LNCaP clone FGC (cell line): ENCODE measurements around the gene USP15.

Experiments used
- DNase-seq: peaks from one replicate; pipeline ENCODE4 v3.0.0-alpha.2; 2011; ENCODE audit warnings: low read depth
- H3K4me3 ChIP-seq: 2 replicates; pipeline ENCODE4 v1.5.1; 2011; ENCODE audit warnings: mild to moderate bottlenecking, low read depth, low read length, control low read depth
- TF ChIP-seq, protein P1 (sequence below): IDR thresholded peaks from 2 replicates; pipeline ENCODE4 v1.5.1; 2012; ENCODE audit warnings: mild to moderate bottlenecking; ENCODE audit not compliant: control insufficient read depth, insufficient read depth; ENCODE audit errors: extremely low read depth

Gene USP15

DNA sequence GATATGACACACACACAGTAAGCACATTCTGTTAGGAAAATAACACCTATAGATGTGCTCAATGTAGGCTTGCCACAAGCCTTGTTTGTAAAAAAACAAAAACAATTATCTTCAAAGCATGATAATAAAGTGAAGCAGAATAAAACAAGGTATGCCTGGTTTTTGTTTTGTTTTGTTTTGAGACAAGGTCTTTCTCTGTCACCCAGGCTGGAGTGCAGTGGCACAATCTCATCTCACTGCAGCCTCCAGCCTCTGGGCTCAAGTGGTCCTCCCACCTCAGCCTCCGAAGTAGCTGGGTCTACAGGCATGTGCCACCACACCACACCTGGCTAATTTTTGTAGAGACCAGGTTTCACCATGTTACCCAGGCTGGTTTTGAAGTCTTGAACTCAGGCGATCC is 154.0 kb downstream of the USP15 start:
- no peak for DNase-seq
- no peak overlapping the region for H3K4me3 ChIP-seq
- TF ChIP-seq, protein P1, sequence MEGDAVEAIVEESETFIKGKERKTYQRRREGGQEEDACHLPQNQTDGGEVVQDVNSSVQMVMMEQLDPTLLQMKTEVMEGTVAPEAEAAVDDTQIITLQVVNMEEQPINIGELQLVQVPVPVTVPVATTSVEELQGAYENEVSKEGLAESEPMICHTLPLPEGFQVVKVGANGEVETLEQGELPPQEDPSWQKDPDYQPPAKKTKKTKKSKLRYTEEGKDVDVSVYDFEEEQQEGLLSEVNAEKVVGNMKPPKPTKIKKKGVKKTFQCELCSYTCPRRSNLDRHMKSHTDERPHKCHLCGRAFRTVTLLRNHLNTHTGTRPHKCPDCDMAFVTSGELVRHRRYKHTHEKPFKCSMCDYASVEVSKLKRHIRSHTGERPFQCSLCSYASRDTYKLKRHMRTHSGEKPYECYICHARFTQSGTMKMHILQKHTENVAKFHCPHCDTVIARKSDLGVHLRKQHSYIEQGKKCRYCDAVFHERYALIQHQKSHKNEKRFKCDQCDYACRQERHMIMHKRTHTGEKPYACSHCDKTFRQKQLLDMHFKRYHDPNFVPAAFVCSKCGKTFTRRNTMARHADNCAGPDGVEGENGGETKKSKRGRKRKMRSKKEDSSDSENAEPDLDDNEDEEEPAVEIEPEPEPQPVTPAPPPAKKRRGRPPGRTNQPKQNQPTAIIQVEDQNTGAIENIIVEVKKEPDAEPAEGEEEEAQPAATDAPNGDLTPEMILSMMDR, result no peak

DNA sequence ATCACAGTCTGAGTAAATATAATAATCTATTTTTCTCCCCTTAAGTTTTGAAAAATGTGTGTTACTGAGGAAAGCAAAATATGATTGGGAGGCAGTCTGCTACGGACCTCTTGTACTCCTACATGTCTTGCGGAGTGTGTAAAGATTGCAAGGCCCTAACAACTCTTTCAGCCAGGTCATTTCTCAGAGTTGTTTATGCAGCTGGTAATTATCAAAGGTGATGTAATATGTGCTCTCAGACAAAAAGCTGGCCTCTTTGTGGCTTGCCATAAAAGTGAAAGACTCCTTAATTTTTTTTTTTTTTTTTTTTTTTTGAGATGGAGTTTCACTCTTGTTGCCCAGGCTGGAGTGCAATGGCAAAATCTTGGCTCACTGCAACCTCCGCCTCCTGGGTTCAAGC is 165.9 kb downstream of the USP15 start:
- no peak for DNase-seq
- H3K4me3 ChIP-seq, result no peak overlapping the region
- TF ChIP-seq, protein P1, result no peak

DNA sequence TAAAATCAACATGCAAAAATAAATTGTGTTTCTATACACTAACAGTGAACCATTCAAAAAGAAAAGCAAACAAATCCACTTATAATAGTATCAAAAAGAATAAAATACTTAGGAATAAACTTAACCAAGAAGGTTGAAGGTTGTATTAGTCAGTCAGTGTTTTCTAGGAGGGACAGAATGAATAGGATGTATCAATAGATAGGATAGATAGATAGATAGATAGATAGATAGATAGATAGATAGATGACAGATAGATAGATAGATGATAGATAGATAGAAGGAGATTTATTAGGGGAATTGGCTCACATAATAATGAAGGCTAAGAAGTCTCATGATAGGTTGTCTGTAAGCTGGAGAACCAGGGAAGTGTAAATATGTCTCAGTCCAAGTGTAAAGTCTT is 169.3 kb downstream of the USP15 start:
- H3K4me3 ChIP-seq, result no peak overlapping the region
- no peak for DNase-seq
- TF ChIP-seq, protein P1, result no peak

DNA sequence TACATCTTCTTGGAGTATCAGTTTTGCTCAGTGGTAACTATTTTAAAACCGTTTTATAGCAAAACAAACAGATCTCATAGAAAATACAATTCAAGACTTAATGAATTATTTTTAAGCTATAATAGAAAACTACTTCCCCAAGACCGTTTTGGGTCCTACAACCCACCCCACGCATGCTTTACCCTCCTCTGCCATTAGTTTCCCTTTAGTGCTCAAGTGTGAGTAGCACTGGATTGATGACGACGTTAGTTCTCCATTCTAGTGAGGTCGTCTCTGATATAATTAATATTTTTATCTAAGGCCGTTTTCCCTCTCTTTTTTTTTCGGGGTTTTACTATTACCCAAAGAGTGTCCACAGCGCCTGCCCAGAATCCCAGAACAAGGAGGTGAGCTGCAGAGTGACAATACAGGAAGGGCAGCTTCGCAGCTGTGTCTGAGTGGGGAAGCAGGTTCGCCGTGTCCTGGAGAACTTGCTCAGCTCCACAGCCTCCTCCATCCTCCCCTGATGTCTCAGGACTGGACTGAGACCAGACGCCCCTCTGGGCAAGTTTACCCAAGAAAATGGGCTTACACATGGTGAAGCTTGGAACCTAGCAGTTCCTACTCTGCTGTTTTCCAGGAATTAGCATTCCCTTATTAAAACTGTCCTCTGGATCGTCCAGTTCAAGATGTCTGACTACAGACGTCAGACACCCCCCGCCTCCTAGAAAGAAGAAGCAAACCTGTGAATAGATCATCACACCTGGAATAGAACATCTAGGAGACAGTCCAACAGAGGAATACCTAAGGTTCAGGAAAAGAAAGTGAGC is 174.5 kb downstream of the USP15 start:
- H3K4me3 ChIP-seq, result peak overlapping the region; percentile 28
- DNase-seq, result peak; percentile 26
- TF ChIP-seq, protein P1, result no peak

DNA sequence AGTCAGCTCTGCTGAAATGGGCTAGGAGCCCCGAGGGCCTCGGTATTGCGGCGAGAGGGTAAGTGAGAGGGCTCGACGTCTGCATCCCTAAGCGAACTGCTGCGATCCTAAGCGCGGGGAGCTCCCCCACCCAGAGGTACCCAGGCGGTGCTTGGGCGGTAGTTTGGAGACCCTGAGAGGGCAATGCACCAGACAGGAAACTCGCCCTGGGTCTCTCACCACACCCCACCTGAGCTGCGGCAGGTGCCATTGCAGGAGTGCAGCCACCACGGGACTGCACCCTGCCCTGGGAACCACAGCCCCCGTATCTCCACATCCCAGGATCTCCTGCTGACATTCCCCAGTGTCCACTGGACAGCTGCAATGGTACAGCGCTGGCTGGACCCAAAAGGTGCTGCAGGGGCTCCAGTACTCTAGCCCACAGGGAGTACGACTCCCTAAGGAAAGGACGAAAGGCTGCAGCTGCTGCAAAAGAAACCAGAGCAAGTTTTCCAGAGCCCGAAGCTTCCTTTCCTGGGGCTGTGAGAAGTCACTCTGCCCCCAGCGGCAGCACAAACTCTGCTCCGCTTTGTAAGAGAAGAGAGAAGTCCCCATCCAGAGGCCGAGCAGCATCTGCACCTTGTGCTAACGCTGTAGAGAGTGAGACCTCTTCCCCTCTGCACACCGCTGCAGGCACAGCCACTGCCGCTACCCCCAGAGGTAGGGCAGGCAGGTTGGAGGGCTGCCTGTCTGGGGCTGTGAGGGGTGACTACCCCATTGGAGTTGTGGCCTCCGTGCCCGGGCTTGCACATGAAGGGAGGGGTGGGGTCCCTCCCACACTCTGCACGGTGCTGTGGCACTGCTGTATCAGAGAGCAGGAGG is 175.3 kb downstream of the USP15 start:
- TF ChIP-seq, protein P1, result peak; percentile 56
- peak; percentile 10 for DNase-seq
- H3K4me3 ChIP-seq, result peak overlapping the region; percentile 28

DNA sequence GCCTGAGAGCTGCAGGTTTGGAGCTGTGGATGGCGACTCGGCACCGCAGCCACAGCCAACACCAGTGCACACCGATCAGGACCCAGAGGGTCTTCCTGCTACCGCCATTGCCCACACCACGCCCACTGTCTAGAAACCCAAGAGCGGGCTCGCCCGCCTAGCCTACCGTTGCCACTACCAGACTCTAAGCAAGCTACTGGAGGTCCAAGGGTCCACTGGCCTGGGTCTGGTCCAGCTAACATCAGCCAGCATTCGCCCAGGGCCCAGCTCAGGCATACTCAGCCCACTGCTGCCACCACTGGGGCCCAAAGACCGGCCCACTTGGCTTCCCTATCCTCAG is 175.9 kb downstream of the USP15 start:
- DNase-seq, result no peak
- TF ChIP-seq, protein P1, result no peak
- H3K4me3 ChIP-seq, result no peak overlapping the region
